GM19463 (cell line): ENCODE measurements around the gene TMEM63C.

ENCODE experiments used
- ATAC-seq: cut with Tn5 transposase; IDR thresholded peaks from one replicate; pipeline ENCODE4 v1.9.1; 2021; ENCODE audit warnings: mild to moderate bottlenecking, moderate library complexity; ENCODE audit not compliant: unreplicated experiment

The TMEM63C gene

DNA sequence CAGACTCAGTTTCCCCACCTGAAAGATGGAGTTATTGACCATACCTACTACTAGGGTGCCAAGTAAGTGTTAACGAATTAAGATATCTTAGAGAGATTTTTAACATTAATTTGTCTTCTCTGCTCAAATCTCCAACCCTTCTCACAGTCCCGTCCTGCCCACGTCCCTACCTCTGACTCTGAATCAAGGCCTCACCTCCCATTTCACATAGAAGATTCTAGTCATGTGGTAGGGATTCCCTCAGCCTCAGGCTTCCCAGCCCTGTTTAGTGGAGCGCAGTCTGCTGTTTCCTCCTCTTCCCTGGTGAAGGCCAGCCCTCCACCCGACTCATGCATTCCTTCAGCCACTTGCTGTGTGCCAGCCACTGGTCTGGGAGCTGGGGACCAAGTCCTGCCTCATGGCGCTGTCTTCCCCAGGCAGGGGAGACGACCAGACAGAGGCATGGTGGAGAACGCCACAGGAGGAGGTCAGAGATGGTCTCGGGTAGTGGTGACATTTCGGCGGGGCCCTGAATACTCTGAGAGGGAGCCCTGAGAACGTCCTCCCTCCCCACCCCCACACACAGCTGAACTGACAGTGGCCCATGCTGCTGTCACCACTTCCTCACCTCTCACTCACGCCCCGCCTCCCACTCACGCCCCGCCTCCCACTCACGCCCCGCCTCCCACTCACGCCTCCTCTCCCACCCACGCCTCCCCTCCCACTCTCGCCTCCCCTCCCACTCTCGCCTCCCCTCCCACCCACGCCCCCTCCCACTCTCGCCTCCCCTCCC is 38.8 kb downstream of the TMEM63C start:
- ATAC-seq = no peak

DNA sequence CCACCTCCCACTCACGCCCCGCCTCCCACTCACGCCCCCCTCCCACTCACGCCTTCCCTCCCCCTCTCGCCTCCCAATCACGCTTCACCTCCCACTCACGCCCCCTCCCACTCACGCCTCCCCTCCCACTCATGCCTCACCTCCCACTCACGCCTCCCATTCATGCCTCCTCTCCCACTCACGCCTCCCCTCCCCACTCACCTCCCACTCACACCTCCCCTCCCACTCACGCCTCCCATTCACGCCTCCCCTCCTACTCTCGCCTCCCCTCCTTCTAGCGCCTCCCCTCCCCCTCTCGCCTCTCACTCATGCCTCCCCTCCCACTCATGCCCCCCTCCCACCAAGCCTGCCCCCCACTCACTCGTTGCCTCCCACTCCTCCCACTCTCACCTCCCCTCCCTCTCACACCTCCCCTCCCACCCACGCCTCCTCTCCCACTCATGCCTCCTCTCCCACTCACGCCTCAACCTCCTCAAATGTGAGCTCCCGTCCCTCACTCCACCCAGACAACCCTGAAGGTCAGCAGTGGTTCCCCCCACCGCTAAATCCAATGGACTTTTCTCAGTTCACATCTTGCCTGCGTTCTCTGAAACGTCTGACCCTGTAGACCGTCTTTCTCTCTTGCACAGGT is 39.8 kb downstream of the TMEM63C start:
- ATAC-seq = no peak

DNA sequence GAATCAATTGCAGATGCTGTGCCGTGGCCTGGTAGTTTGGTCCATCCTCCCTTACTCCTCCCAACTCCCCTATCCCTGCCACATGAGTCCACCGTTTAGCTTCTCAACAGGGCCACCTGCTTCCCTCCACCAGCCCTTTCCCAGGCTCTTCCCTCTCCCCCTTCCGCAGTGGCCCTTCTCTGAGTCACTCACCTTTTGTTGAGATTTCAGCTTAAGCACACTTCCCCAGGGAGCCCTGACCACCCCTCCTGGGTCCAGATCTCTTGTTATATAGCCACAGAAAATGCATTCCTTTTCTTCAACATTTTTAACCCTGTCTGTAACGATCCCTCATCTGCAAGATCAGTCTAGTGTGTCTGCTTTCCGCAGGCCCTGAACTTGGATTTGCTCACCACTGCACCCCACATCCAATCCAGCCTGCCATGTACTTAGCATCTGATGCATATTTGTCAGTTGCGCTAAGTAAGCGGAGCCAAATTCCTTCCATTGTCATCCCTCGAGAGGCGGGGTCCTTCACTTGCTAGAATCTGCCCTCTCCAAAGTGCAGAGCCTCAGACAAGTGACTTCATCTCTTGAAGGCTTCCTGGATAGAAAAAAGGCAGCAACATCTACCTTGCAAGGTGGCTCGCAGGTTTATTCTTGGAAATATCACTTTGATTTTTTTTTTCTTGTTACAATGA is 41.1 kb downstream of the TMEM63C start:
- no peak for ATAC-seq

DNA sequence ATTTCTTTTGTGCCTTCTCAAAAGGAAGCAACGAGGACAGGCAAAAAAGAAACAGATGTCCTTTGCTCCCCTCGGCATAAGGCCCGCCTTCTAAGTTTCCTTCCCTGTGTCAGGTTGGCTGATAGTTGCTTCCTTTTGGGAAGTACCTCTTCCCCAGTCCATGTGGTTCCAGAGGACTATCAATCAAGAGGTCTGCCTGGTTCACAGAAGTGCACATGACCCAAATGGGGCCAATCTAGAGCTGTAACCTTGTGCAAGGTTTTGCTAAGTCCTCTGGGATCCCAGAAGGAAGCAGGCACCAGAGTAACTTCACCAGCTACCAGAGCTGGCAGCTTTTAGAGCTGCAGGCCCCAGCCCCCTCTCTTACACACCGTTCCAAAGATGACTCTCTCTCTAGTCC is 42.6 kb downstream of the TMEM63C start:
- no peak for ATAC-seq

DNA sequence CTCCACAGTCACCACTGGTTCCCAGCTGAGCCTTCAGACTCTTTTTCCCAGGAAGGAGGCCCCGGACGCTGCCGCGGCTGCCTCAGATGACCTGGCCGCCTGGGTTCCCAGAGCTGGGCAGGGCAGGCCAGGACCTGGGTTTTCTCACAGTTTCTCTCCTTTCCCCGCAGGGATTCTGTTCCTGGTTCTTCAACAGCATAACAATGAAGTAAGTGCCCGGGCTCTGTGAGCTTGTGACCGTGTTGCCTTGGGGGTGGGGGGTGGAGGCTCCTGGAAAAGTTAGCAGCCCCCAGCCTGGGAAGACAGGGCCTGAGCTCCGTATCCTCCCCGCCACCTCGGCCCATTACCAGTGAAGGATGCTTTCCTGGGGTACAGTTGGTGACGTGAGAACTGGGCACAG is 43.7 kb downstream of the TMEM63C start:
- no peak for ATAC-seq

DNA sequence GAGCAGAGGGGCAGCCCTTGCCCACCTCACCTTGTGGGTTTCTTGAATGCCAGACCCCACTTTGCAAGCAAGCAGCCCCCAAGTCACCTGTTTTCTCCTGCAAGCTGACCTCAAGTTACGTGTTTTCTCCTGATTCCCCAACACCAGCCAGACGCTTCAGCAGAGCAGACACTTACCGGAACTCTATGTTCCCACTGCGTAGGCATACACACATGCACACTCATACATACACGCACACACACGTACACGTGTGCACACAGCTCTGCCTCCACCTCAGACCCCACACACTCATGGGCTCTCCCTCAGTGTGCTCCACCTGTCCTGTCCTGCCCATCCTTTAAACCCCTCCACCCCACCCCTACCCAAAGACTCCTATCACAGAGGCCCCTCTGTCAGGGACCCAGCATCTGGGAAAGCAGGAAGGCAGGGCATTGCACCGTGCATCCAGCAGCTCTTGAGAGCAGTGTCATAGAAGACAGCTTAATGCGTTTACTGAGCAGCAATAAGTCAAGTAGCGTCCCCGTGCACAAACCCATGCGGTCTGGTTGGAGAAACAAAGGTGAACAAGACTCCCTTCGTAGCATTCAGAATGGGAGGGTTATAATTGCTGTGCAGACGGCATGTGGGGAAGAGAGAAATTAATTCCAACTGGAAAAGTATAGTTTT is 44.4 kb downstream of the TMEM63C start:
- ATAC-seq = no peak

DNA sequence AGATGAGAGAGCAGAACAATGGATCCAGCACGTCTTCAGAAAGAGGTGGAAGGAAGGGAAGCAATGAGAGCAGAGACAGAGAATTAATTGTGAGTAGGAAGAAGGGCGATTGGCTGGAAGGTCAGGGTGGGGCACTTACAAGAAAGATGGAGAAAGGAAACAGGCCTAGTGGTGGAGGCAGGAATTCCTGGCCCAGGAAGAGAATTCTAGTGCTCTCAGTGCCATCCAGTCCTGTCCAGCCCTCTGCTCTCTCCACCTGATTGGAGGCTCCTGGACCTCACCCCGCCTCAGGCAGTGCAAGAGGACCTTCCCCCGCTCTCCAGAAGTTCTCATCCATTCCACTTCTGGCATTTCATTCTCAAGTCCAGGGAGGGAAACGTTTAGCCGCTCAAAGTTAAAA is 46.5 kb downstream of the TMEM63C start:
- ATAC-seq = no peak

DNA sequence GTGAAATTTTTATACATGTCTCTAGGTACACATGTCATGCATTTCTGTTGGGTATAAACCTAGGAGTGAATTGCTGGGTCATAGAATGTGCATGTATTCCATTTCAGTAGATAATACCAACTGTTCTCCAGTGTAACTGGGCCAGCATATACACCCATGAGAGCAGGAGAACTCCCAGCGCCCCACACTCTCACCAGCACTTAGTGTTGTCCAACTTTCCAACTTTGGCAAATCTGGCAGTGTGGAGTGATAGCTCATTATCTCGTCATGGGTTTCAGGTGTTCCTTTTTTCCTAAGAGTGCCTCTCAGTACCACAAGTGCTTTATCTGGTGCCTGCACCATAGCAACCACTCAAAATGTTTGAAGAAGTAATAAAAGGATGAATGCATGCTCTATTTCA is 49.3 kb downstream of the TMEM63C start:
- ATAC-seq = no peak

DNA sequence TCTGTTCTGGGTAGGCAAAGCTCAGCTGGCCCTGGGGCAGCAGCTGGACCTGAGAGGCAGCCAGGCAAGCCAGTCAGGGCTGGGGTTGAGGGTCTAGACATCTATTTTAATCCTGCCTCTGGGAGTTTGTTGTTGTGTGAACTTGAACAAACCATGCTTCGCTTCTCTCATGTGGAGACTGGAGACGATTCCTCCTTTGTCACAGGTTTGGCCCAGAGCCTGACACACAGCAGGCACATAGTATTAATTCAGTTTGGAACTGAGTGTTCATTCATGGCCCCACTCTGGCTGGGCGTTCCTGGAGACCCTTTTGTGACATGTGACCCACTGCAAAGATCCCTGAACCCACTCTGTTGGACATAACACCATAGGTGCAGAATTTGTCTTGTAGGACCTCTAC is 50.1 kb downstream of the TMEM63C start:
- ATAC-seq = no peak

DNA sequence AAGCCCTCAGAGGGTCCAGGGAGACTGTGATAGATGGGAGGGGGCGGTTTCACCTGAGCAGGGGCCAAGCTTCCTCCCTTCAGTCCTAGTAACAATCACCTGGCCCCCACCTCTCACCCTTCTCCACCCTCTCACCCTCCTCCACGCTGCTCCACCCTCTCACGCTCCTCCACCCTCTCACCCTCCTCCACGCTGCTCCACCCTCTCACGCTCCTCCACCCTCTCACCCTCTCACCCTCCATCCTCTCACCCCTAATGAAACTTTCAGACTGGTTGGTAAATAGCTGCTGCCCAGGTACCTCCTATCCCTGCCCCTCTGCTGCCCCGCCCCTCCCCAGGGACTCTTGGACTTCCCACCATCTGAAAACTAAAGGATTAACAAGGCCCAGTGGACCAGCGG is 55.2 kb downstream of the TMEM63C start:
- ATAC-seq = no peak

DNA sequence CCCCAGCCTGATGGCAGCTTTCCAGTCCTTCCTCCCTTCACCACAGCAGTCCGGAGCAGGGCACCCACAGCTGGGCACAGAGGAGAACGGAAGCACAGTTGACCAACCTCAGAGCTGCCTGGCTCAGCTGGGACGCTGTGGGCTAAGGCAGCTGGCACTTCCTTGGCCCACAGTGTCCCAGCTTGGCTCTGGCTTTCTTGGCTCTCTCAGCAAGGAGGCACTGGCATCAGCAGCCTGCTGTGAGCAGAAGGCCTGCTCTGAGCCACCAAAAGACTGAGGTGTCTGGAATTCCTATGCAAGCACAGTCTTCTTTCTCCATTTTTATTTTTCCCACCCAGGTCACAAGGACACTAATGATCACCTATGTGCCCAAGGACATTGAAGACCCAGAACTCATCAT is 56.8 kb downstream of the TMEM63C start:
- no peak for ATAC-seq

DNA sequence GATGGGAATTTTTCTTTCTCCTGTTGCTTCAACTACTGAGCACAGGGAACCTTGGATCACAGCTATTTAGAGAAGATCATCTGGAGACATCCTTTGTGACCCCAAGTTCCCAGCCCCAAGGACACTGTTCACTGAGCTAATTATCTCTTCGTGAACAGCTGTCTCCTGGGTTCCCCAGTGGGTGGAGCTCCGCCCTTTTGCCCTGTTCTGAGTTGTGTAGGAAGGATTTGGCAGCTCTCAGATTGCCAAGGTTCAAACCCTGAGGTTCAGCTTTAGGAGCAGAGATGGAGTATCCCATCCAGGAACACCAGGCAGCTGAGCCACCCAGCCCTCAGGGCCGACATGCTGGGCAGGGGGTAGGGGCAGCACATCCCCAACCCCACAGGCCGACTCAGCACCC is 57.4 kb downstream of the TMEM63C start:
- no peak for ATAC-seq

DNA sequence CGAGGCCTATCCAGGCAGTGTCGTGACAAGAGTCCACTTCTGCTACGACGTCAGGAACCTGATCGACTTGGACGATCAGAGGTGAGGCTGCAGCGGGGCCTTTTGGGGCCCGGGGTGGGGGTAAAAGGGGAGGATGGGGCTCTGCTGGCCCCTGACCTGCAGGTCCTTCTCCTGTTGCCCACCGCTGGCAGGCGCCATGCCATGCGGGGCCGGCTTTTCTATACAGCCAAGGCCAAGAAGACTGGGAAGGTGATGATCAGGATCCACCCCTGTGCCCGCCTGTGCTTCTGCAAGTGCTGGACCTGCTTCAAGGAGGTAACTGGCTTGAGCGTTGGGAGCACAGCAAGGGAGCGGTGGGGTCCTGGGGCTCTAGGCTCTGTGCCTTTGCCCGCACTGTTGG is 57.8 kb downstream of the TMEM63C start:
- ATAC-seq = no peak

DNA sequence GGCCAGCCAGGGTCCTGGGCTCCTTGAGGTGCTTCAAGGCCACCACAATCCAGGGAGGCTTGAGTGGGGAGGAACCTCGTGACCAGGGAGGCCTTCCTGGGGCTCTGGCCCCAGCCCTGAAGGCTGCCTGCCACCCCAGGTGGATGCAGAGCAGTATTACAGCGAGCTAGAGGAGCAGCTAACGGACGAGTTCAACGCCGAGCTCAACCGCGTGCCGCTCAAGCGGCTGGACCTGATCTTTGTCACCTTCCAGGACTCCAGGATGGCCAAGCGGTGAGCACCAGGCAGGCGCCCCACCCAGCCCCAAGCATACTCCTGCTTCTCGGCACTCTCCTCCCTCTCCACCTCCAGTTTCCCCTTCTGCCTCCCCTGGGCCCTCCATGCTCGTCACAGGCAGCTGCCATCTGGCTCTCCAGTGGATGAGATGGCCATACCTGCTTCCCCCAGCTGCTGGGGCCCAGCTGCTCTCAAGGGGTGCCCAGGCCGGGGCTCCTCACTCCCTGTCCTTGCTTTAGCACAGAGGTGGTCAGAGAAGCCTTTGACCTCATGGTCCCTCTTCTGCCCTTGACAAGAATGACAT is 58.8 kb downstream of the TMEM63C start:
- ATAC-seq = no peak

DNA sequence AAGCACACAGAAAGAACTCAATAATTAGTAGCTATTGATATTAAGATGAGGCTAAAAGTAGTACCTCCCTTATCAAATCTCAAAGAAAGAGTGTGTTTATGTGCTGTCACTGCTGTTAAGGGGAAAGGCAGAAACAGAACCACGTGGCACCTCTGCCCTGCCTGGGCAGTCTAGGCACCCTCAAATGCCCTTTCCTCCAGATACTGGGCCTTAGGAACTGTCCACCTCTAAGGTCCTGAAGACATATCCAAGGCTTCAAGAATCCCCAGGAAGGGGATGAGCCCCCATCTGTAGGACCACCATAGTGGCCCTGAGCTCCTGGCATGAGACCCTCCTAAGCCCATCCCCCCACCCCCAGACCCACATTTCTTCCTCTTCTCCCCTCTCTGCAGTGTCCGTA is 60.4 kb downstream of the TMEM63C start:
- no peak for ATAC-seq

DNA sequence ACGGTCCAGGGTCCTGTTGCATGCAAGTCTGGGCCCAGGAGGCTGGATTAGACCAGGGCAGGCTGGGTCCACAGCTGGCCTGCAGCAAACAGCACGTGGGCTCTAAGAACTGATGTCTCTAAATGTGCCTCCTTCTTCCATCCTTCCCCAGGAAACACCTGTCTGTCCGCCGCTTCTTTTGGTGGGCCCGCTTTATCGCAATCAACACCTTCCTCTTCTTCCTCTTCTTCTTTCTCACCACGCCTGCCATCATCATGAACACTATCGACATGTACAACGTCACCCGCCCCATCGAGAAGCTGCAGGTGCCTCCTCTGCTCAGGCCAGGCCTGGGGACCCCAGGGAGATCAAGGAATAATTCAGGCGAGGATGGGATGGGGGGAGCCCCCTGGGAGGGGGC is 61.2 kb downstream of the TMEM63C start:
- no peak for ATAC-seq

DNA sequence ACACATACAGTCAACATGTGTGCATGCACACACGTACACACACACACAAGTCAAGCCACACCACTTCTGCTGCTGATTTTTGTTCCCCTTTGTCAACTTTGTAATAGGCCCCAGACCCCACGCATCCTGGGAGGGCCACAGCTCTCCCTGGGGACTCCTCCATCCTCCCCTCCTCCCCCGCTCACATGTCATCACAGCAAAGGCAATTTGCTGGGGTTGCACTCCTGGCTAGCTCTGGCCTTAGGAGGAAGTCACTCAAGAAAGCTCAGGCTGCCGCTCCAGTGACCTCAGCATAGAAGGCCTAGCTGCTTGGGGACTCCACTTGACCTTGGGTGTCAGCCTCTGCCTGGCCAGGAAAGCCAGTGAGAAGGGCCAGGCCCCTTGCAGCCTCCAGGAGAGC is 62.3 kb downstream of the TMEM63C start:
- ATAC-seq = no peak

DNA sequence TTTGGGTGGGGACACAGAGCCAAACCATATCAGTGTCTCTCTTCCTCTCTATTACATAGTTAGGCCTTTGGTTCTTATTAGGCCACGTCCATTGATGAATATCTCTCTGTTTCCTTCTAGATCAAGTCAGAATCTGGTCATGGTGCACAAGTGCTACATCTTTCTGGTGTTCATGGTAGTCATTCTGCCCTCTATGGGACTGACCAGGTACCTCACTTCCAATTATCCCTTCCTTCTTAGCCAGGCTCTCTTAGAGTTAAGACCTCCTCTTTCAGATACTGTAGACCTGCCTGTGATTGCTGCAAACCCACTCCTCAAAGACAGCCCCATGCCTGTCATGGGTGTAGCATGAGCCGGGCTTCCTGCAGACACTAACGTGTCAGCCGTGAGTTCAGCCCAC is 64.2 kb downstream of the TMEM63C start:
- no peak for ATAC-seq

DNA sequence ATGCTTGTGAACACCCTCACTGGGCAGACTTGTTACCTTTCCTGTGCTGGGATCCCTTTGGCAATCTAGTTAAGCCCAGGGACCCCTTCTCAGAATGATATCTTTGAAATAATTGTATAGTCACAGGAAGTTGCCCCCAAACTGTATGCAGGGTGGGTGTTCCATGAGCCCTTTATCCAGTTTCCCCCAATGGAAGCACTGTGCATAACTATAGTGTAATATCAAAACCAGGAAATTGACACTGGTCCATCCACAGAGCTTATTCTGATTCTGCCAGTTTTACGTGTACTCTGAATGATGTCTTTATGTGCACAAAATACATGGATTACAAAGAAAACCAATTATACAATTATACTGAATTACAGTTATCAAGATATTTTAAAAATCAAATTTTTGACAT is 65.2 kb downstream of the TMEM63C start:
- ATAC-seq = no peak

DNA sequence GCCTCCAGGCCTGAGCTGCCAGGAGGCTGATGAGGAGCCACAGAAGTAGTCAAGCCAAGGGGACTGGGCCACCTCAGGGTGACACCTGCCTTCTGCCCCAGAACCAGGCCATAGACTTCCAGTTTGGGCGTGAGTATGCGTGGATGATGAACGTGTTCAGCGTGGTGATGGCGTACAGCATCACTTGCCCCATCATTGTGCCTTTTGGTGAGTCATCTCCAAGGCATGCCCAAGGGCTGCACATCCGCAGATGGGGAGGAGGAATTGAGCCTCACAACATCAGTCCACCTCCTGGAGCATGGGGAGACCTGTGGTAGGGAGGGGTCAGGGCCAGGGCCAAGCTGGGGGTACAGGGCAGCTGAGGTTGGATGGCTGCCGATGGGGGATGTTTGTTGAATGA is 67.1 kb downstream of the TMEM63C start:
- no peak for ATAC-seq

DNA sequence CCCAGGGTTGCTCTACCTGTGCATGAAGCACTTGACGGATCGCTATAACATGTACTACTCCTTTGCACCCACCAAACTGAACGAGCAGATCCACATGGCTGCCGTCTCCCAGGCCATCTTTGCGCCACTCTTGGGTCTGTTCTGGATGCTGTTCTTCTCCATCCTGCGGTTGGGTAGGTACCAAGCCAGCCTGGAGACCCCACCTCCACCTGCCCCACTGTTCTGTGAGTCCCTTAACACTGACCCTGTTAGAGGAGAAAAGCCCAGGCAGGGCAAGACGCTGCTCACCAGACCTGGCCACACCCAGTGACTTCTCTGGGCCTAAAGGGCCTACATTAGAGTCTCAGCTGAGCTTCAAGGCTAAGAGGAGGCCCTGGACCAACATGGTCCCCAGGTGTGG is 67.7 kb downstream of the TMEM63C start:
- no peak for ATAC-seq
